GM18519 (cell line): Measurements from ENCODE around the gene CFAP65.

Experiments
- ATAC-seq: cut with Tn5 transposase; IDR thresholded peaks from one replicate; pipeline ENCODE4 v1.9.1; 2021; ENCODE audit warnings: mild to moderate bottlenecking, moderate library complexity; ENCODE audit not compliant: unreplicated experiment, low FRiP score

The CFAP65 gene

GRCh38 chr2:219060821-219061791 lies 19.8 kb upstream of the CFAP65 start, which contains the start of gene IHH:
Gene IHH, minus strand, starts transcription at chr2:219060921. Its CDS starts 454 bp downstream, at chr2:219060467.
- ATAC-seq = no peak

DNA sequence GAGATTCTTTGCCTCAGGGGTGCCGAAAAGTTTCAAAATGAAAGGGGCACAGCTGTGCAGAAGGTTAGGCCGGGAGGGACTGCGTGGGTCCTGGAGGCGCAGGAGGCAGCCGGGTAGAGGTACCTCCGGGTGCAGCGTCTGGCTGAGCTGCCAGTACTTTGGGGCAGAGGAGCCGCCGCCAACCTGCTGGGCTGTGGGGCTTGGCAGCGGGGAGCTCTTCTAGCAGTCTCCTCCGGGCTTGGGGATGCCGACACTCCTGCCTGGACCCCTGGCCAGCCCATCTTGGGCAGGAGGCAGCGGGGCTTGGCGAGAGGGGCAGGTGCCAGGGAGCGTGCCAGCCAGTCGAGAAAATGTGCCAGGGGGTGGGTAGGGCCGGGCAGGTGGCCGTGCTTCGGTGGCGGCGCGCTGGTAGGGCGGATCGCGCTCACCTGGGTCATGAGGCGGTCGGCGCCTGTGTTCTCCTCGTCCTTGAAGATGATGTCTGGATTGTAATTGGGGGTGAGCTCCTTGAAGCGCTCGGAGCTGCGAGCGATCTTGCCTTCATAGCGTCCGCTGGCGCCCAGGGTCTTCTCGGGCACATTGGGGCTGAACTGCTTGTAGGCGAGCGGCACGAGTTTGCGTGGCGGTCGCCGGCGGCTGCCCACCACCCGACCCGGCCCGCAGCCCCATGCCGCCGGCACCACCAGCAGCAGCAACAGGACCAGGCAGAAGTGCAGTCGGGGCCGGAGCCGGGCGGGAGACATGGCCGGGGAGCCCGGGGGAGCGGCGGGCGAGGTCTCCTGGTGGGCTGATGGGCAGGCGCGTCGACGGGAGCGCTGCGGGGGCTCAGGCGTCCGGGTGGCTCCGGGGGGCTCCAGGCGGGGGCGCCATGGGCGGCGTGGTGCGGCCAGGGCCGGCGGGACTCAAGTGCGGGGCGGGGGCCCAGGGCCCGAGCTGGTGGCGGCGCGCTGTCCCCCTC lies 18.7 kb upstream of the CFAP65 start:
- ATAC-seq = no peak

GRCh38 chr2:219059375-219059724 lies 18.0 kb upstream of the CFAP65 start:
- ATAC-seq = no peak

- no peak for ATAC-seq
These were observed 17.4 kb upstream of the CFAP65 start for GRCh38 chr2:219058541-219059374.

DNA sequence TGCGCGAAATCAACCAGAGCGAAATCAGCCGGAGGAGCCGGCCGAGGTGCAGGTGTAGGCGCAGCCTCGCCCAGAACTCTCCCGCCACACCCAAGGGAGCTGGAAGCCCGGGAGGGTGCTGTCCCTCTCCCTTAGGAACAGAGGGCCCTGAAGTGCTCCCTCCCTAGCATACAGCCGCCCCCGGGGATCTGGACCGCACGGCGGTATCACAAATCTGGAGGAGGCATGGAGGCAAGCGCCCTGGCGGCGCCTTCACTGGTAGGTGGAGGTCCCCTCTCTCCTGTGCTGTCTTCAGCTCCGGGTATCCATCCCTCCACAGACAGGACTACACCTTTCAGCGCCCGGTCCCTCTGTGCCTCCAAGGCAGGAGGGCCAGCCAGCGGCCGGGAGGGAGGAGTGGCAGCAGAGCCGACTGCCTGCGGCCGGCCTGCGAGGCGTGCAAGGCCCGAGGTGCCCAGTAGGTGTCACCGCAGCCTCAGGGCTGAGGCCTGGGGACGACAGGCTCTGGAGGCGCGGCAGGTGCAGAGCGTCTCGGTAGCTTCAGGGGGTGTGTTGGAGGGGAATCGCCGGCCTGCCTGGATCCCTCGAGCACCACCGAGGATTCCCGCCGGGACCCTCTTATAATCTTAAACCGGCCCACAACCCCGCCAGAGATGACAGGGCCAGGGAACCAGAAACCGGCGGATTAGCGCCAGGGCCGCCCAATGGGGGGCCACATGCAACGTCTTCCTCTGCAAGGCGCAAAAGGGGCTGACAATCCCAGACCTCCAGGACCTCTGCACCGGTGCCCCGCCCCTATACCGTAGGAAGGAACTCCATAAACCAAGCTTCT lies 16.6 kb upstream of the CFAP65 start:
- ATAC-seq = peak; percentile 67

- ATAC-seq = no peak
These were observed 15.8 kb upstream of the CFAP65 start for GRCh38 chr2:219056896-219057708.

GRCh38 chr2:219056176-219056895 lies 15.0 kb upstream of the CFAP65 start:
- ATAC-seq = no peak

- ATAC-seq = no peak
These were observed 13.9 kb upstream of the CFAP65 start for GRCh38 chr2:219054956-219055903.

DNA sequence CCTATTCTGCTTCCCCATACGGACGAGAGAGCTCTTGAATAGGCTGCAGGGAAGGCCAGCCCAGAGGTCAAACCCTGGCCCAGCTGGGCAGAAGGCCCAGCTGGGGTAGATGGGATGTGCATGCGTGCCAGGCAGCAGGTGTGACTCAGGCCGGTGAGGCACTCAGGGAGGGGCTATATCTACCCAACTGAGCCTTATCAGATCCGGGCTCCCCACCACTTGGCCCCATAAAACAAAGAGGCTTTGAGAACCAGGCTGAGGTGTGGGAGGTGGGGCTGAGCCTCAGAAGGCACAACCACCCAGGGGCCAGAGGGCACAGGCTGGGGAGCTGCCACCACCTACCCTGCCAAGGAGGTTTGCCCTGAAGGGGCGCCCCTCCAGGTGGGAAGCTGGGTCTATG lies 8.0 kb upstream of the CFAP65 start:
- ATAC-seq = no peak

GRCh38 chr2:219045937-219046550 lies 4.7 kb upstream of the CFAP65 start:
- no peak for ATAC-seq

- ATAC-seq = no peak
These were observed 1.4 kb upstream of the CFAP65 start for GRCh38 chr2:219042750-219043149.

DNA sequence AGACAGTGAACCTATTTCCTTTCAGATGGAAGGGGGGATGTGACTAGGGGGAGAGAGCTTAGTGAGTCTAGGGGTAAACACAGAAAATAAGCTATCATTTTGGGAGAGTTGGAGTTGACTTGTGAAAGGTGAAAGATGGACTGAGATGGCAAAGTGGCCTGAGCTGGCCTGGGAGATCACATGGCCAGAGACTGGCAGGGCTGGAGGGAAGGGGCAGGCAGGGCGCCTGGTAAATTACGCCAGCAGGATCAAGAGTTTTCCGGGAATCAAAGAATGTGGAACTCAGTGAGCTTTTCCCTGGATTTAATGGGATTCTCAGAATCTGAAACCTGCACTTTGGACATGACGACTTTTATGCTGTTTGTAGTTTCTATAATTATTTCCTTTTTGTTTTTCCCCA lies 841 bp upstream of the CFAP65 start:
- no peak for ATAC-seq

- no peak for ATAC-seq
These were observed 2.7 kb downstream of the CFAP65 start for GRCh38 chr2:219038600-219038999.

DNA sequence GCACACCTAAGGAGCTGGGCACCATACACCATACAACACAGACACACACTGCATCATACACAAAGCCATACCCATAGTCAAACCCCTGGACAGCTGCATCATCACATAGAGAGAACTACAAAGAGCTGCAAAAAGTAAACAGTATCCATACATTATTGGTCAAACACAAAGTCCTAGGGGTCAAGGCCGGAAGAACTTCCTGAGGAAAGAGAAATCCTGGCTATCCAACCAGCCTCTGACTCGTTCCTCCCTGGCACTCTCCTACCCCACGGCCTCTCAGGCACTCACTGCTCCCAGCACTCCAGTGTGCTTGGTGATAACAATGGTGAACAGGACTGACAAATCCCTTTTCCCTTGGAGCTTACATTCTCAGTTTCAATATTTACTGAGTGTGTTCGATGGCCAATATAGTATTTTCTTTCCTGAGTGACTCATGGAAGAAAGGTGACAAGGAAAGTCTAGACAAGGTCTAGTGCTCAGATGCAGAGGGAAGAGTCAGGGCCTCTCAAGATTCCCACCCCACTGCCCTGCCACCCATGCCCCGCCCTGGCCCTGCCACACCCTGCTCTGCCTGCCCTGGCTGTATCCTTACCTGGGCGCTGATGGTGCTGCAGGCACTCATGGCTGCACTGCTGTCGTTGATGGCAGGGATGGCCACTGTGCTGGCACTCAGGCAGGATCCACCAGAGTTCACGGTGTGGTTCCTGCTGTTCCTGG lies 3.4 kb downstream of the CFAP65 start:
- ATAC-seq = no peak

DNA sequence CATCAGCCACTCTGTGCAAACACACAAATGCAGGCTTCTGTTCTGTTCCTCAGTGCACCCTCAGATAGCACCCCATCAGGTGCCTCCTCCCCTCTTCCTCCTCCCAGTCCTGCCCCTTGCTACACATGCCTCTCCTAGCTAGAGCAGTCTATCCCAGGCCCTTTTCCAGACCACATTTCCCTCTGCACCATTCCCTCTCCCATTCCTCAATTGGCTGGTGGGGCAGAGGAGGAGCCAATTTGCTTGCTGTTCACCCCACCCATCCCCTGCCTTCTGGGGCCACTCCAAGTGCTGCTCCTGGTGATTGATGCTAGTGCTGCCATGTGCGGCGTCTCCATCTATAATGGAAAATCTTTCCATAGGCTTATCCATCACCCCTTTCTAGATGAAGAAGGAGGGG lies 5.4 kb downstream of the CFAP65 start:
- ATAC-seq = no peak

DNA sequence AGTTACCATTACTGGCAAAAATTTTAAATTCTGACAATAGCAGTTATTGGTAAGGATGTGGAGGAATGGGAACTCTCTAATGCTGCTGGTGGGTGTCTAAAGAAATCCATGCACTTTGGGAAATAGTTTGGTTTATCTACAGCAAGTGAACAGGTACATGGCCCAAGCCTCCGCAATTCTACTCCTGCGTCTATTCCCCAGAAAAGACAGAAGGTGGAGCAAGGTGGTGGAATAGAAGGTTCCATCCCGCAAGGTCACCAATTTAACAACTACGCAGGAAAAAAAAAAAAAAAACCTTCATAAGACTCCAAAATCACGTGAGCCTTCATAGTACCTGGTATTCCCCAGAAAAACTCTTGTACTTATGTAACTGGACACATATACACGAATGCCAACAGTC lies 6.5 kb downstream of the CFAP65 start:
- ATAC-seq = no peak
